ACHN (cell line): ENCODE measurements around the gene BATF.

Source experiments
- DNase-seq: peaks from one replicate; pipeline ENCODE4 v3.0.0-alpha.2; 2015
- in situ Hi-C: cut with HindIII; loops from 2 replicates; pipeline ENCODE4 v1.10.0; 2017; ENCODE audit warnings: low sequenced_read_pairs, low pct_ligation_motif_present, low pct_unique_long_range_greater_than_20kb

BATF gene

DNA sequence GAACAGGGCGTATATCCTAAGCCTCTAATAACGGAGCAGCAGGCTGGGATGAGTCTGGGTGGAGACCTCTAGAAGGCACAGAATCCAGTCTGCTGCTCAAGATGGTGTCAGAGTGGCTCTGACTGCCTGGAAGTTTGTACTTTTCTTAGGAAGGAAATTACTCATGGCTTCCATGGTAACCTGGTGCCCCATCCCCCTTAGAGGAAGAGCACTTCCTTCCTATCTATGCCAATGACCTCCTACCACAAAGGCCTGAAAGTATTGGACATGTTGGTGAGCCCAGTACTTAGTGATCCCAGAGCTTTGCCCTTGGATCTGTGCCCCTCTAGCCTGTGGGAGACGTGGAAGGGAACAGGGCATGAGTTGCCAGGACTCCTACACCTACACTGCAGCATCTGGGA, 1.5 kb downstream of the BATF start:
- in situ Hi-C loops, result no loop called here

DNA sequence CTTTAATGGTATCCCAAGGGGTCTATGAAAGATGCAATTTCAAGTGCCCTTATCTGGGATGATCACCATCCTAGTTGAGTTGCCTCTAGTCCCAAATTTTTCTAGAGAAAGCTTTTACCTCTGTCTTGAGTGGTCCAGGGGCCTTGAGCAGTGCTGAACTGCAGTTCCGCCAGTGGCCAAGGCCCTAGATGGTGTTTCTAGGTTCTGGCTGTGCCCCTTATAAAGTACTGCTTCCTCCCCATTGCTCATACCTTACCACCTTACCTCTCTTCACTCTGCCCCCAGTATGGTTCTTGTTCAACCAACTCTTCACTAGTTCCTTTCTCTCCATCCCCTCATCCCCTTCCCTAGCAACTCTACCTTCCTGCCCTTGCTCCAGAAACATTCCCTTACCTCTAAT, 3.7 kb downstream of the BATF start:
- in situ Hi-C loops, result no loop called here
- DNase-seq, result no peak

More for the DNA sequence above, 1.5 kb downstream of the BATF start:
- DNase-seq, result no peak

DNA sequence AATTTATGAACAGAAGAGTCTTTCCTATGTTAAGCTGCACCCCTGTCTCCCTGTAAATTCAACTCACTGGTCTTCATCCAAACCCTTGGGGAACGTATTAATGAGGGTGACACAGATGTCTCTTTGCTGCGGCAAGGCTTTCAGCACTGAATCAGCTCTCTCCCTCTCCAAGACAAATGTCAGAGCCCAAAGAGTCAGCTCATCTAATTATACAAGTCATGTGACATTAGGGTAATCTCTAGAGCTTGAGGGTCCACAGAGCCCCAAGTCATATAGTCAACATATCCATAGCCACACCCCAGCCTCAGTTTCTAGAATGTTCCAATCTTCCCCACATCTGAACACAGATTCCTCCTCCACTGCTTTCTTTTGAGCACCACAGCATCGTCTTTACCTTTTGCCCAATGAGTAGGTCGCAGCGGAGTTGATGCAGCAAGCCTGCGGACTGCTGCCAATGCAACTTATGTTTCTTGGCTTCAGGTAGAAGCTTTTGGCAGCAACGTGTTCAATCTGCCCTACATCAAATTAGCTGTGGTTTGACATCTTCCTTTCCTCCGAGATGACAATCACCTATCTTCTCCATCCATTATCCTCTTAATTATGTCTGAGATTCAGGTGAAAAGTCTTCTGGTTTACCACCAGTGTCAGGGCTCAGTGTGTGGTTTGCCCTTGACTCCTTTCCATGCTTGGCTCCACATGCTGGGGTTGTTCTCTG, 5.3 kb downstream of the BATF start:
- DNase-seq, result no peak
- in situ Hi-C loops, result no loop called here

DNA sequence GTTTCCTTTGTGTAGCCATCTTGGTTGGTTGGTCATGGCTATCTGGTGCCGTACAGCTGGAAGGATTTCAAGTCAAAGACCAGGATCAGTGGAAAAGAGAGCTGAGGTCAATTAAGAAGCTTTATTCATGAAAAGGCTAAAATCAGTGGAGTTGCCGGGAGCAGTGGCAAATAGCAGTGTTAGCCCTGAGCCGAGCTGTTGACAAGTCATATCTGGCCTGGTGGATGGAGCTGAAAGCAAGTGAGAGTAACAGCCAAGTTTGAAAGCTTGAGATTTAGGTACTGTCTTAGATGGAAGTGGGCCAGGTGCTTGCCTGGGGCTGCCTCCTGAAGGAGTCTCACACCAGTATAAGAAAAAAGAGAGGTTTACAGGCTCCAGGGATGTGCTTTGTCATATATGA, 9.0 kb downstream of the BATF start:
- in situ Hi-C loops, result no loop called here
- no peak for DNase-seq

DNA sequence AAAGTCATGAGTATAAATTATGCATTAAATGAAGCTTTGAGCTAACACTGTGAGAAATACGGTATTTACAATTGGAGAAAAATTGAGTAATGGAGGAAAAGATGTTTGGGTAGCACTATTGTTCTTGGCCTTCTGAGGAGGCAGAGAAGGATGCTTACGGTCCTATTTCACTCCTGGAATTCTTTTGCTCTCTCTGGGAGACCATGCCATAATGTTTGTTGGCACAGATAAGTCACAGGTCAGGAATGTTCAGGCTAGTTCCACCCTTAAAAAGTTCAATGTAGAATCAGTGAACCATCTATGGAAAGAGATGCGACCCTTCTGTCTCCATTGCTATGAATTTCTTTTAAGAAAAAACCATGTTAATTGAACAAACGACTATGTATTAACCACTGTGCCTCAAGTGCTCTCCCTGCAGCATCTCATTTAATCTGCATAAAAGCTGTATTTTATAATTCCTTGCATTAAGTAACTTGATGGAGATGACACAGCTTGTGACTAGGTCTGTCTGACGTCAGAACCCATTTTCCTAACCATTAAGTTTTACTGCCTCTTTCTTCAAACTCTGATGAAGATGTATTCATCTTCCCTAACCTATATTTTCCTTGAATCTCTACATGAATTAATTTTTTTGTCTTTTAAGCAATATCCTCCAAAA, 9.5 kb downstream of the BATF start:
- no peak for DNase-seq
- in situ Hi-C loops, result no loop called here

DNA sequence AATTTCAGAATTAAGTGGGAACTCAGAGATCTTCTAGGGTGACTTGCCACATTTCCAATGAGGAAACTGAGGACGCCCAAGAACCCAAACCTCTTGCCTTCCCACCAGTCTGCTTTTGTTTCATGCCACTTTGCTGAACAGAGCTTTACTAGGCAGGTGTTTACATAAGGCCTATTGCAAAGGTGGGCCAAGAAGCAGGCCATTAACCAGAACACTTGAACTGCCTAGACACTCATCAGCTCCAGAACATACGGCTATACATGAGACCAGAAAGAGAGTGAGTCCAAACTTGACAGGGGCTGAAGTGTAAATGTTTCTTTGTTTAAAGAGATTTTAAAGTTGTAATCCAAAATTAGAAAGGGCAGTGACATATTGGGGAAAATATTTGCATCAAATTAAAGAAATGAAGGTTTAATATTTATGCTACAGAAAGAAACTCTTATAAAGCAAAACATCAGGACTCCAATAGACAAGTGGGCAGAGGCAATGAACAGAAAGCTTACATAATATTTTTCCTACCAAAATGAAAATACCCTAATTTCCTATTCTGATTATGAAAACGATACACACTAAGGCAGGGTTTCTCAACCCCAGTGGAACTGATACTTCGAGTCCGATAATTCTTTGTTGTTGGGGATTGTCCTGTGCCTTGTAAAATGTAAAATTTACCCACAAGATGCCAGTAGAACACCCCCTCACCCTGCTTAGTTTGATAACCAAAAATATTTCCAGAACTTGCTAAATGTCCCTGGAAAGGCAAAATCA, 11.7 kb downstream of the BATF start:
- no peak for DNase-seq
- in situ Hi-C loops, result no loop called here

DNA sequence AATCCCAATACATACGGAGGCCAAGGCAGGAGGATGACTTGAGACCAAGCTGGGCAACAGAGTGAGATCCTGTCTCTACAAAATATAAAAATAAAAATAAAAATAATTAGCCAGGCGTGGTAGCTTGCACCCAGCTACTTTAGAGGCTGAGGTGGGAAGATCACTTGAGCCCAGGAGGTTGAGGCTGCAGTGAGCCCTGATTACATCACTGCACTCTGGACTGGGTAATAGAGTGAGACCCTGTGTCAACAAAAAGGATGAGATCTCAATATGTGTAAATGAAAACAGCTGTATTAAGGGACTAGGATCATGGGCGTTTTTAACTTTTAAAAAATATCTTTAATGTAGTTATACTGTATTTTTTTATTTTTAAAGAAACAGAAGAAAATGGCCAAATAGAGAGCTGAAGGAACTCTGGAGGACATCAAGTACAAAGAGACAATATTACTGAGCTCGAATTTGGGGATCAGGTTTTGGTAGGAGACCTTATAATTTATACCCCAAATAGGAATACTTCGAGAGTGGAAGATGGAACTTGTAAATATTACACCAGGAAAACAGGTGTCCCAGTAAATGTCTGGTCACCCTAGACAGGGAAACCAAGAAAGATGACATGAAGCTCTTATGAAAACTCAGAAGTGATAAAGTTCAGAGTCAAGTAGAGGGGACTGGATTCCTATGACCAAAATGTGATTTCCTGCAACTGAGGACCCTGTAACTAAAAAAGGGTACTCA, 13.1 kb downstream of the BATF start:
- no peak for DNase-seq
- in situ Hi-C loops, result no loop called here

DNA sequence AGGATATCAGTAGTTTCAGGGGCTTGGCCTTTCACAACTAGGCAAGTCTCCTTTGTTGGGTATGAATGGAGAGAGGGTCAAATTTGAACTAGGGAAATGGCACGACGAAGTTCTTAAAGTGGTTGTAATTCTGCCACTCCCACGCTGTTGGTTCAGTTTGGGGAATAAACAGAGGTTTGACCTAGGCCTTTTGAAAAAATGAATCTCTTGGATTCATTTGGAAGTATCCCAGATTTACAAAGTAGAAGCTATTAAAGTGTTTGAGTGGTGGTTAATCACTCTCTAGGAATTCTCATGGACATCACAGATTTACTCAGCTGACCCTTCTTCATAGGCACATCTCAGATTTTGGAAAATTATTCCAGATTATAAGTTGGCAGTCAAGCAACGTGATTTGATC, 14.8 kb downstream of the BATF start:
- no peak for DNase-seq
- in situ Hi-C loops, result no loop called here

DNA sequence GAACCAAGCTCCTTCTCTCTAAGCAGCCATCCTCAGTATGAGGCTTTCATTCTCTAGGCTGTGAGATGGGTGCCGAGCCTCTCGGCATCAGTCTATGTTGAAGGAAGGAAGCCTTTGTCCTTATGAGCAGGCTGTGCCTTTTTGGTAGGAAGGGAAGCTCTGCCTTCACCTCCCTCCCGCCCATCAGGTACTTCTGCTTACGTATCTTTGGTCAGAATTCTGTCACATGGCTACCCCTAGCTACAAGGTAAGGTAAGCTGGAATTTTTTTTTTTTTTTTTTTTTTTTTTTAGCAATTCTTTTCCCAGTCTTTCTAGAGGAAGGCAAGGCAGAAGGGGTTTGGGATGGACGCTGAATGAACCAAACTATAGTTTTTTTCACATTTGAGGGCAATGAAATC, 16.9 kb downstream of the BATF start:
- in situ Hi-C loops, result no loop called here
- DNase-seq, result no peak

DNA sequence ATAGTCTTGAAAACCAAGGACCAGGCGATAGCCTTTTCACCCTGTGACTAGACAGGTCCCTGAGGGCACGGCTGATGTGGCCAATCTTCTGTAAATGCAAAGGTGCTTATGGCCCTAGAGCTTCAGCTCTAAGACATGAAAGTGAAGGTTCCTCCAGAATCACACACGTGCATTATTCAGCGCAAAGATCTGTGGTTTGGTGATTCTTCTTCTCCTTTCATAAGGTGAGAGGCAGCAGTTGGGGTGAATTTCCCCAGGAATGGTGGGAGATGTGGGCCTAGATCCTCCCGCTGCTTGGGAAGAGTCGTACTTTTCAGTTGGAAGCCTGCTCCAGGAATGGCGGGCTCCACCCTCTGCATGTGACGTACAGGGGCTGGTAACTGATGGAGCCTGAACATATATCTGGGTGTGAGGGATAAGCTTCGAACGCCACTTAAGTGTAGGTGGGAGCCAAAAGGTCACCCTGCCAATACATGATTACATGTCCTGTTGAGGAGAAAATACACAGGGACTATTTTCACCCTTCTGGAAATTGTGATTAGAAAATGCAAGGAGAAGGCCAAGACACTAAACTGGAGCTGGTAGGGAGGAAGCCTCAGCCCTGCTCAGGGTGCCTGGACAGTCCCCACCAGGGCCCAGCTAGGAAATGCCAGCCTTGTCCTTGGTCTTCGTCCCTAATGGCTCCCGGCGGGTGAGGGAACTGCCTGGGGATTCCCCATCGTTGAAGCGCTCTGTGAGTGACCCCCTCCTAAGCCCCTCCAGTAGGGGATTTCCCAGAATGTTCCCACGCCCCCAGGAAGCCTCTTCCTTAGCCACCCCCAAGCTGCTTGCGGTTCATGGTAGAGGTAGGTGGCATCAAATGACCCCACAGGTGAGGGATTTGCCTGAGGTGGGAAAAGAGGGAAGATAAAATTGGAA, 17.6 kb downstream of the BATF start:
- in situ Hi-C loops, result no loop called here
- no peak for DNase-seq

DNA sequence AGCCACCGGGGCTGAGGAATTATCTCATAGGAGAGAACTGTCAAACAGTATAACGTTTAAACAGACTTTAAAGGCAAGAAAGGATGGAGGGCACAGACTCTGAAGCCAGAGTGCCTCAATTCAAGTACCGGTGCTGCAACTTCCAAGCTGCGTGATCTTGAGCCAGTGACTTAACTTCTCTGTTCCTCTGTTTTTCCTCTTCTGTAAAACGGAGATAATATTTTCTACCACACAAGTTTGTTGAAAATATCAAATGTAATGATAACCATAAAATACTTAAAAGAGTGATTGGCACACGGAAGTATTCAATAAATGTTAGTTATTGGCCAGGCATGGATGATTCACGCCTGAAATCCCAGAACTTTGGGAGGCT, 18.2 kb downstream of the BATF start:
- in situ Hi-C loops, result no loop called here
- no peak for DNase-seq

DNA sequence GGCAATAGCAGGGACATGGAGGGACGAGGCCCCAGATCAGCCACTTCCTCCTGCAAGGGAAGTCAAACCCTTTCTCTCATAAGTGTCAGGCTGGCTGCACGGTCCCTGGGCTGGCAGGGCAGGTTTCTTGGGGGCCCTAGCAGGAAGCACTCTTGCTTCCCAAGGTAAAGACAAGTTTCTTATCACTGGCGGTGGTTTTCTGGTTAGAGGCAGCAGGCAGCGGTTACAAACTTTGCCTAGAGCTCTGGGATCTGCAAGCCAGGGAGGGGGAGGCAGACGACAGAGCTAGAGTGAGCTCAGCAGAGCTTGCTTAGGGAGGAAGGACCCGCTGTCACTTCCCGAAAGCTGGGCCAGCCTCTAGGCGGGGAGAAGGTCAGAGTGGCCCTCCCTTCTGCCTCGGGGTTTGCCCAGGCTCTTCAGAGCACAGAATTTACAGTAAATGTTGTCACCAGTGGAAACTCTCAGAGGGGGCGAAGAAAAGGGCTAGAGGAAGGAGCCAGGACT, 20.4 kb downstream of the BATF start:
- DNase-seq, result no peak
- in situ Hi-C loops, result no loop called here

DNA sequence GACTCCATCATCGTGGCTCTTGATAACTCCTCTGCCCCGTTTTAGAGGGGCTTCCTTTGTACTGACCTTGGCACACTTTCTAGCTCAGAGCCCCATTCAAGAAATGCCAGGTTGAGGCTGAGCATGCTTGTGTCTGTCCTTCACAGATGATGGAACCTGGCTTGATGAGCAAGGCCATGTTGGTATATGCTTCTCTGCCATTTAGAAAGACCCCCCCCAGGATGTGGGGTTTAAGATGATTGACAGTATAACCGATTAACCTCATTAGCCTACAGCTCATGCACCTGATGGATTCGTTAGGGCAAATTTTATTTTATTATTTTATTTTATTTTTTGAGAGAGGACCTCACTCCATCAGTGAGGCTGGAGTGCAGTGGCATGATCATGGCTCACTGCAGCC, 21.0 kb downstream of the BATF start:
- no peak for DNase-seq
- in situ Hi-C loops, result no loop called here

DNA sequence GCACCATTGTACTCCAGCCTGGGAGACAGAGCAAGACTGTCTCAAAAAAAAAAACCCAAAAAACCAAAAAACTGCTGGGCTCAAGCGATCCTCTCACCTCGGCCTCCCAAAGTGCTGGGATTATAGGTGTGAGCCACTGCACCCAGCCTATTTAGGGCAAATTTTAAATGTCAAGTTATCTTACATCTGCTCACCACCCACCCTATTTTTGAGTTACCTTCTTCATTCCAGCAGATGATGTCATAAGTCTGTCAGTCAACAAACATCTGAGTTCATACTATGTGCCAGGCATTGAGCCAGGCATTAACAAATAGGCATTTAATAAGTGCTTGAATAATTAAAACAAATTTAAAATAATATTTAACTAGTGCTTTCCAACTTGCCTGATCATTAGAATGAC, 21.5 kb downstream of the BATF start:
- DNase-seq, result no peak
- in situ Hi-C loops, result no loop called here

DNA sequence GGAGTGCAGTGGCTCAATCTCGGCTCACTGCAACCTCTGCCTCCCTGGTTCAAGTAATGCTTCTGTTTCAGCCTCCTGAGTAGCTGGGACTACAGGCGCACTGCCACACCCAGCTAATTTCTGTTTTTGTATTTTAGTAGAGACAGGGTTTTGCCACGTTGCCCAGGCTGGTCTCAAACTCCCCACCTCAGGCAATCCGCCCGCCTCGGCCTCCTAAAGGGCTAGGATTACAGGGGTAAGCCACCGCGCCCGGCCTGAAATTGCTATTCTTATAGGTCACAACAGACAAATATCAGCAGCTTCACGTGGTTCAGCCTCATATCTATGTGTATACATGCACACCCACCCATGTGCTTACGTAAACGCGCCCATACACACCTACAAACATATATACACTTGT, 23.6 kb downstream of the BATF start:
- no peak for DNase-seq
- in situ Hi-C loops, result no loop called here

DNA sequence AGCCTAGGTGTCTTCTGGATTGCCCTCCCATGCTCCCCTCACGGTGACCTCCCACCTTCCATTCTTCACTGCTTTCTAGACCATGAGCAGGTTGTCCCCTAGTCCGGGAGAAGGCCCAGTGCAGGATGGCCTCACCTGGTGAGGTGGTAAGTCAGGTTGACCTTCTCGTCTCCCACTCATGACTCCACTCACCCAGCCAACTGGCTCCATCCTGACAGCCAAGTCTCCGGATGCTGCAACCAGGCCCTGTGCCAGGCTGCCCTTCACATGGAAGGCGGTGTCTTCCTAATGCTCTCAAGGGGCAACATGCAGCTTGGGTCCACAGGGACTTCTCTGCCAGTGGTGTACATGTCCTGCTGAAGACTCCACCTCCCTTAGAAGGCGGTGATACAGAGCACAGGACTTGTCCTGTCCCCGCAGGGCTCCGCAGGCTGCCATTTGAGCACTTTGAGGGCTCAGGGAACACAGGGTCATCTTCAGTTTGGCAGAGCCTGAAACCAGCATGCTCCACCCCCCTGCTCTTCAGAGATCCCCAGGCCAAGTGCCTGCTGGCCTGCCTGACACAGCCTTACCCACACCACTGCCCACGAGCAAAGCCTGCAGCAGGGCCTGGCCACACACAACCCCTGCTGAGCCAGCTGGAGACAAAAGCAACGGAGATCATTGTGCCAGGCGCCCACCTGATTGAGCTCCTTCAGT, 25.4 kb downstream of the BATF start:
- in situ Hi-C loops, result no loop called here
- no peak for DNase-seq

DNA sequence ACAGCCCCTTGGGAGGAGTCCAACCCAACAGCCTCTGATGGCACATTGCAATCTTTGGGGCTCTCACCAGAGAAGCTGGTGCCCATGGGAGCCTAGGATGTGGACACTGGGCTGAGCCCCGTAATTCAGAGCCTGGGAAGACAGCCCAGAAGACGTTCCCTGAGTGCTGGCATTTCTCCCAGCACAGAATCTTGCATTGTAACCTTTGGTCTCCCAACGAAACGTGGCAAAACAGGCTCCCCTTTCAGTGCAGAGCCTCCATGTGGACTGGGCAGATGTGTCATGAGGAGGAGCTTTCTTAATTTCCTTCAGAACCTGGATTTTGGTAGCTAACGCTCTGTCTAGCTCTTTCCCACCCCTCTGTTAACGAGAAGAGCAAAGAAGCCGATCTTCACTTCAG, 26.3 kb downstream of the BATF start:
- DNase-seq, result no peak
- in situ Hi-C loops, result no loop called here

DNA sequence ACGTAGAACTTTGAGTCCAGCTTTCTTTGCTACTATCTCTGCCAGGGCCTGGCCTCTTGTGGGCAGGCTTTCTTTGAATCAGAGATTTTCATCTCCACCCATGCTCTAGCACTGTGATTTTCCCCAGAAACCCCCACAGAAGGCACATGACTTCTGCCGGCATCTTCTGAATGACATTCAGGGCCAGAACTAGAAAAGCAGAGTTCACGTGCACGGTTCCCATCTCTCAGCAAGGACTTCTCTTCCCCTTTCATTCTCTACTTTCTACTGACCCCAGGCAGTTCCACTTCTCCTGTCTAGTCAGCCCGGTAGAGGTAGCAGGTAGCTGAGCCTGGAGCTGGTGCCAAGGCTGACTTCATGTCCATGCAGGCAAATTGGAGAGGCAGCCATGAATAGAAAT, 26.9 kb downstream of the BATF start:
- in situ Hi-C loops, result no loop called here
- no peak for DNase-seq
